Tongue (tissue), 2 donors: ENCODE measurements around the gene MYPN. TPM values are rescaled to one million over a fixed set of nuclear protein-coding genes. Genes with fewer than 3 reads are reported as not detected.
"Not testable (repeated sequence)": the region's sequence is repeated elsewhere in the genome, so short reads cannot be mapped to it uniquely, and the experiment has no call there.

ENCODE experiments used
- DNase-seq: peaks from one replicate; pipeline ENCODE4 v3.0.0-alpha.2; 2015
- total RNA-seq: library from RNA; depleted of rRNA; stranded (reverse); fragments of >200 nt; gene quantifications from one replicate; pipeline ENCODE4 v1.2.3, GENCODE V29; 2014

MYPN gene, protein sequence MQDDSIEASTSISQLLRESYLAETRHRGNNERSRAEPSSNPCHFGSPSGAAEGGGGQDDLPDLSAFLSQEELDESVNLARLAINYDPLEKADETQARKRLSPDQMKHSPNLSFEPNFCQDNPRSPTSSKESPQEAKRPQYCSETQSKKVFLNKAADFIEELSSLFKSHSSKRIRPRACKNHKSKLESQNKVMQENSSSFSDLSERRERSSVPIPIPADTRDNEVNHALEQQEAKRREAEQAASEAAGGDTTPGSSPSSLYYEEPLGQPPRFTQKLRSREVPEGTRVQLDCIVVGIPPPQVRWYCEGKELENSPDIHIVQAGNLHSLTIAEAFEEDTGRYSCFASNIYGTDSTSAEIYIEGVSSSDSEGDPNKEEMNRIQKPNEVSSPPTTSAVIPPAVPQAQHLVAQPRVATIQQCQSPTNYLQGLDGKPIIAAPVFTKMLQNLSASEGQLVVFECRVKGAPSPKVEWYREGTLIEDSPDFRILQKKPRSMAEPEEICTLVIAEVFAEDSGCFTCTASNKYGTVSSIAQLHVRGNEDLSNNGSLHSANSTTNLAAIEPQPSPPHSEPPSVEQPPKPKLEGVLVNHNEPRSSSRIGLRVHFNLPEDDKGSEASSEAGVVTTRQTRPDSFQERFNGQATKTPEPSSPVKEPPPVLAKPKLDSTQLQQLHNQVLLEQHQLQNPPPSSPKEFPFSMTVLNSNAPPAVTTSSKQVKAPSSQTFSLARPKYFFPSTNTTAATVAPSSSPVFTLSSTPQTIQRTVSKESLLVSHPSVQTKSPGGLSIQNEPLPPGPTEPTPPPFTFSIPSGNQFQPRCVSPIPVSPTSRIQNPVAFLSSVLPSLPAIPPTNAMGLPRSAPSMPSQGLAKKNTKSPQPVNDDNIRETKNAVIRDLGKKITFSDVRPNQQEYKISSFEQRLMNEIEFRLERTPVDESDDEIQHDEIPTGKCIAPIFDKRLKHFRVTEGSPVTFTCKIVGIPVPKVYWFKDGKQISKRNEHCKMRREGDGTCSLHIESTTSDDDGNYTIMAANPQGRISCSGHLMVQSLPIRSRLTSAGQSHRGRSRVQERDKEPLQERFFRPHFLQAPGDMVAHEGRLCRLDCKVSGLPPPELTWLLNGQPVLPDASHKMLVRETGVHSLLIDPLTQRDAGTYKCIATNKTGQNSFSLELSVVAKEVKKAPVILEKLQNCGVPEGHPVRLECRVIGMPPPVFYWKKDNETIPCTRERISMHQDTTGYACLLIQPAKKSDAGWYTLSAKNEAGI (N-terminal part only)
- 92.0 TPM for total RNA-seq

GRCh38 chr10:68109331-68109730 lies at the start of gene MYPN:
Gene MYPN, plus strand, starts transcription at chr10:68109488. Its CDS starts 11,951 bp downstream, at chr10:68121439.
- DNase-seq, result peak; percentile 82

- DNase-seq, result no peak
These were observed 42.3 kb upstream of the MYPN start for GRCh38 chr10:68067029-68067428.

DNA sequence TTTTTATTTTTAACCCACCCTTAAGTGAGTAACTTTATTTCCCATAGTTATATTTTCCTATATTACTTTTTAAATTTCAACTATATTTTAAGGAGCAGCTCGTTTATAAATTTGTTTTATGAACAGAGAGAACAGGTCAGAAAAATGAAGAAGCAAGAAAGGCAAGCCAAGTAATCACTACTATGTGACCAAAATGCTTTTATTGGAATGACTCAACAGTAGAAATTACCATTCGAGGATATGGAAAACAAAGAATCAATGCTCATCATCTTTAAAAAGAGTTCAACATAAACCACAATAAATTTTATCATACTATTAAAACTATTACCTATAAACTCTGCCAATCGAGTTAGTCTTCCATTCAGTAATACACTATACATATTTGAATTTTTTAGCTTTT lies 41.8 kb upstream of the MYPN start:
- DNase-seq, result no peak

- DNase-seq, result no peak
These were observed 35.7 kb upstream of the MYPN start for GRCh38 chr10:68073631-68074030.

DNA sequence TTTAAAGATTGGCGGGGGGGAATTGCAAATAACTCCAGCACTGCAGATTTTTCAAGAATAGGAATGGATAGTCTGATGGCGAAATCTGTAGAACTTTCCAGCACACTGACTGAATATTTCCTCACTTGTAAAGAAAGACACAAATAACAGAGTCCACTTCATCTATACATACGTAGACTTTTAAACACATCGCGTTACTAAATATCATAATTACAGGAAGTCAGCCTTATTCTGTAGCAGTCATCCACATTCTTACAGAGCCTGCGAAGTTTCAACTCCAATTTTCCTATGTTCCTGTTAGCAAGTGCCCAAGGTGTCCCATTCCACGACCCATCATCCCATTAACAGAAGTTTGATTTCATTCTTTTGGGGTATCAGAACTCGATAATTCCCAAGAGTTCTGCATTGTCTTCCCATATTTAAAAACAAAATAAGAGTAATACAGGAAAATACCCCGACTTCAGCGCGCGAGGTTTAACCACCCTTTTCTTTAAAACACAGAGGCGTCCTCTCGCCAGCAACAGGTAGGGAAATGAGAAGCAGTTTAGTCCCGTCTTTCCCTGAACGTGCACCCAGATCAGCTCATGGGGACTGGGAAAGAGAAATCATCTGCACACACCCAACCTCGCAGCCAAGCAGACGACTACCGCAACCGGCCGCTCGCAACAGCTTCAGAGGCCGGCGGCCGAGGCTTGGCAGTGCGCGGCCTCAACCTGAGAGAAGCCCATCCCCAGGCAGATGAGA lies 35.1 kb upstream of the MYPN start:
- DNase-seq, result peak; percentile 46

- DNase-seq, result peak; percentile 98
These were observed 34.3 kb upstream of the MYPN start, which contains the start of gene HERC4 for GRCh38 chr10:68074775-68075549. Gene HERC4, minus strand, starts transcription at chr10:68075283. Its CDS starts 2,175 bp downstream, at chr10:68073108.

- DNase-seq, result no peak
These were observed 33.7 kb upstream of the MYPN start for GRCh38 chr10:68075550-68076004.

DNA sequence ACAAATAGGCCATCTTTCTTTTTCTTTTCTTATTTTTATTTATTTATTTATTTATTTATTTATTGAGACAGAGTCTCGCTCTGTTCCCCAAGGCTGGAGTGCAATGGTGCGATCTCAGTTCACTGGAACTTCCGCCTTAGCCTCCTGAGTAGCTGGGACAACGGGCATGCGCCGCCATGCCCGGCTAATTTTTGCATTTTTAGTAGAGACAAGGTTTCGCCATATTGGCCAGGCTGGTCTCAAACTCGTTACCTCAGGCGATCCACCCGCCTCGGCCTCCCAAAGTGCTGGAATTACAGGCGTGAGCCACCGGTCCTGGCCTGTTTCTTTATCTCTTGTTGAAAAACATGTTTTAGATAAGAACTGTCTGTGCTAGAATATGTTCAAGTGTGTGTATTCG lies 33.2 kb upstream of the MYPN start:
- not testable (repeated sequence) for DNase-seq

GRCh38 chr10:68077026-68077425 lies 32.3 kb upstream of the MYPN start:
- no peak for DNase-seq

DNA sequence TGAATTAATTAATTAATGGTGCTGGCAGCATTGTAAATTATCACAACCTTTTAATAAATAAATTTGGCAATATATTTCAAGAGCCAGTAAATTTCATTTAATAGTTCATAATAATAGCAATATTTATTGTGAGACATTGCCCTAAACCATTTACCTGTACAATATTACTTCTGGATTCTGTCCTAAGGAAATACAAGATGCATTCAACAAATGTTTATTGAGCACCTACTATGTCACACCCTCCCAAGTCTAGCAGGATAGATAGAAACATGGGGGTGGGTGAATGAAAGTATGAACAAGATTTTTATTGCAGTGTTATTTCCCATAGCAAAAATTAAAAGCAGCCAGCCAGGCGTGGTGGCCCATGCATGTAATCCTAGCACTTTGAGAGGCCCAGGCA lies 29.9 kb upstream of the MYPN start:
- no peak for DNase-seq

DNA sequence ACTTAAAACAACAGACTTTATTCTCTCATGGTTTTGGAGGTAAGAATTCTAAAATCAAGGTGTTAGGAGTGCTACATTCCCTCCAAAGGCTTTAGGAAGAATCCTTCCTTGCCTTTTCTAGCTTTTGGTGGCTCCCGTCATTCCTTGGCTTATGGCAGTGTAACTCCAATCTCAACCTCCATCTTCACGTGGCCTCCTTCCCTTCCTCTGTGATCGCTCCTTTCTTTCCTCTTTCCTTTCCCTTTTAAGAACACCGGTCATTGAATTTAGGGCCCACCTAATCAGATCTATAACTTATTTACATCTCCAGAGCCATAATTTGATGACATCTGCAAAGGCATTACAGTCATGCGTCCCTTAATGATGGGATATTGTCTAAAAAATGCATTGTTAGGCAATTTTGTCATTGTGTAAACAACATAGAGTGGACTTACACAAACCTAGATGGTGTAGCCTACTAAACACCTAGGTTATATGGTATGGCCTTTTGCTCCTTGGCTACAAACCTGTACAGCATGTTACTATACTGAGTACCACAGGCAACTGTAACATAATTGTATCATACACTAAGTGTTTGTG lies 28.3 kb upstream of the MYPN start:
- no peak for DNase-seq

GRCh38 chr10:68081916-68082315 lies 27.4 kb upstream of the MYPN start:
- DNase-seq, result no peak

DNA sequence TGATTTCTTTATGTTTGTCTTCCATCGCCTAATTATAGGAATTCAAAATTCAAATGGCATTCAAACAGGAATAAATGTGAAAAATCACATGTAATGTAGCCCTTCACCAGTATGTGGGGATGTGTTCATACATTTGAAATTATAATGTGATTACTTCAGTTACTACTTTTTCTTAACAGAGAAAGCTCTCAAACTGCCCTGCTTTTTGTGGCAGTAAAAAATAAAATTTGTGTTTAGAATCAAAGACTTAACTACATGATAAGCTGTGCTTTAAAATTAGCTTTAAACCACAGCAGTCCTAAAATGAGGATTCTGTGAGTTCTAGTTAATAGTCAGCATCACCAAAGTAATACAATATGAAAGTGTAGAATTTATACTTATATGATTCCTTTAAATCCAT lies 26.4 kb upstream of the MYPN start:
- DNase-seq, result peak; percentile 65

- DNase-seq, result no peak
These were observed 25.3 kb upstream of the MYPN start for GRCh38 chr10:68083953-68084352.

DNA sequence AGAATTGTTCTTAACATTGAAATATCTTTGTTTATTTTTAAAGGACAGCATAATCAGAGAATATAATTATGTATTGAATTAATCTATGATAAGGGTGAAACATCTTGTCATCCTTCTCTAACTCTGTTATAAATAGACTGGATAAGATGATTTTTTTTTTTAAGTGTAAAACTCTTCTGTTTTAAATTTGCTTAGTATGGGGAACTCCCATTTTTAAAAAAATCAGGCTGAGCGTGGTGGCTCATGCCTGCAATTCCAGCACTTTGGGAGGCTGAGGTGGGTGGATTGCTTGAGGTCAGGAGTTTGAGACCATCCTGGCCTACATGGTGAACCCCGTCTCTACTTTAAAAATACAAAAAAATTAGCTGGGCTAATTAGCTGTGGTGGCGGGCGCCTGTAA lies 24.8 kb upstream of the MYPN start:
- no peak for DNase-seq

GRCh38 chr10:68086011-68086410 lies 23.3 kb upstream of the MYPN start:
- no peak for DNase-seq

GRCh38 chr10:68086910-68087684 lies 22.2 kb upstream of the MYPN start:
- DNase-seq, result no peak

GRCh38 chr10:68087685-68088401 lies 21.4 kb upstream of the MYPN start:
- DNase-seq, result peak; percentile 45

GRCh38 chr10:68088740-68089139 lies 20.5 kb upstream of the MYPN start:
- no peak for DNase-seq
